Fibroblast of skin of abdomen (primary cell): ENCODE results near the gene EPN1. TPM values are rescaled to one million over a fixed set of nuclear protein-coding genes. Genes with fewer than 3 reads are reported as not detected.
A peak's percentile ranks its signal among the peaks of the same experiment; 100 is the strongest.

ENCODE experiments used
- DNase-seq: peaks from one replicate; pipeline ENCODE4 v3.0.0-alpha.2; 2013
- polyA plus RNA-seq, 2 experiments: library from polyadenylated mRNA; unstranded; fragments of 120-200 nt; gene quantifications; one replicate each; pipeline ENCODE4 v1.2.1, GENCODE V29; 2013; ENCODE audit not compliant: insufficient read length in 2 of 2

EPN1 gene
- 175 TPM for polyA plus RNA-seq (2013, experiment 1 of 2; ENCODE audit: insufficient read length)
- polyA plus RNA-seq (2013, experiment 2 of 2; ENCODE audit: insufficient read length), result 196 TPM

DNA sequence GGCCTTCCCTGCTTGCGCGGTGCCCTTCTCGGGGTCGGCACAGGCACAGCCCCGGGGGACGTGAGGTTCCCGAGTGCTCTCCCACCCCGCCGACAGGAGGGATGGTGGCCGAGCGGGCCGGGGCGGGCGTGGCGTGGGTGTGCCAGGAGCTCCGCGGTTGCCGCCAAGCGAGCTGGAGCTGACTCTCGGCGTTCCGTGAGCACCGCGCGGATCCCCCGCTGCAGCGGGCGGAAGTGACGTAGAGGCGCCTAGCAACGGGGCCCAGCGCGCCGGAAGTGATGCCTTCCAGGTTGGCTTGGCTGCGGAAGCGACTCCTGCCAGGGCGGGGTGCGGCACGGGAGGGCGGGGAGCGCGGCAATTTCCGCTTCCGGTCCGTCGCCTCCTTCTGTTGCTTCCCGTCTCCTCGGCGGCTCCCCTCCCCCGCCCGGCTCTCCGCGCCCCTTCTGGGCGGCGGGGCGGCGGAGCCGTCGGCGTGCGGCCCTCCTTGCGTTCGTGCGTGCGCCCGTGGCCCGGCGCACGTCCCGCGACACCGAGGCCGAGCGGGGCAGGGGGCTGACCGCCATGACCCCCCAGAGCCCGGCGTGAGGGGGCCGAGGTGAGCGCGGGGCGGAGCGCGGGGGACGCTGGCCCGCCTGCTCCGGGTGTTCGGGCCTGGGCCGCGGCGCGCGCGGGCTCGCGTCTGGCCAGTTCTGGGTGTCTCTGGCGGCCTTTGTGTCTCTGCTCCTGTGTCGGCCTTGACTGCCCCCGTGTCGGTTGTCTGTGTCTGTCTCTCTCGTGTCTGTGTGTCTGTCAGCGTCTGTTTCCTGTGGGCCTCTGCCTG is at the start of gene EPN1:
Gene EPN1 (plus strand): TSS at position 386 of the 820 bp plus-strand sequence. CDS start 3,402 bp downstream, outside the sequence.
- DNase-seq, result peak; percentile 97

DNA sequence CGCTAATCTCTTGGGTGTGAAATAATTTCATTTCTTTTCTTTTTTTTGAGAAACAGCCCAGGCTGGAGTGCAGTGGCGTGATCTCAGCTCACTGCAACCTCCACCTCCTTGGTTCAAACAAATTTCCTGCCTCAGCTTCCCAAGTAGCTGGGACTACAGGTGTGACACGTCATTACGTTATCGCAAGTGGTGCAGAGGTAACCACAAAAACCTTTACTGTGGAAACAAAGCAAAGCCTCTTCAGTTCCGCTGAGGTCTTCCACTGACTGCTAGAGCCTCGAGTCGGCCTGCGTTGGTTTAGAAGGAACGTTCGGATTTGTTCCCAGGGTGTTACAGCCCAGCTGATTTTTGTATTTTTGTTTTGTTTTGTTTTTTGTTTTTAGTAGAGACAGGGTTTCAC is 48.7 kb upstream of the EPN1 start:
- DNase-seq, result no peak

DNA sequence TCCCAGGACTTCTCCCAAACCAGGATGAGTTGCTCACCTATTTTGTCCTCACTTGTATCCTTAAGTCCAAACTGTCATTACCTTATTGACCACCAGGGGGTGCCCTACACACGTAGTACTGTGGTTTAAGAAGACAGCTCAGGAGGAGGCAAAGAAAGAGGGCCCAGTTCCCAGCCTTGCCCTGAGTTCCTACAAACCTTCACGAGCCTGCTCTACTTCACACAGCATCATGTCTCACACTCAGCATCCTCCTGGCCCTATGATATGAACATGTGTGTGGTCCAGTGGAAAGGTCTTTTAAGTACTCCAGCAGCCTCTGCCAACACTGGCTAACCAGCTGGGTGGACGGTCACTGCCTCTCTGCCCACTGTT is 42.6 kb upstream of the EPN1 start:
- DNase-seq, result peak; percentile 89

DNA sequence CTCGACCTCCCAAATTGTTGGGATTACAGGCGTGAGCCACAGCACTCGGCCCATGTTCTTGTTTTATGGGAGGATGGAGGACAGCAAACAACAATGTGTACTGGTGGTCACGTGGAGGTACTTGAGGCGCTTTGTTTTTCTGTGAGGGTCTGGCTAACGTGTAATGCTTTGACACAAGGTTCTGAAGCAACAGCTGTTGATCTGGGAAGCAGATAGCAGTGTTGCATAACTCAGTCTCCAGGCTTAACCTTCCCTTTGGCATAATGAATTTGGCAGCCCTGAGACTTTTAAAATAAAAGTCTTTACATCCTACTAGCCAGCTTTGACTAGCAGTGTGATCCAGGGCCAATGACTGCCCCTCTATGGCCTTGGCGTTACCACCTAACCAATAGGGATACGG is 41.2 kb upstream of the EPN1 start:
- no peak for DNase-seq

DNA sequence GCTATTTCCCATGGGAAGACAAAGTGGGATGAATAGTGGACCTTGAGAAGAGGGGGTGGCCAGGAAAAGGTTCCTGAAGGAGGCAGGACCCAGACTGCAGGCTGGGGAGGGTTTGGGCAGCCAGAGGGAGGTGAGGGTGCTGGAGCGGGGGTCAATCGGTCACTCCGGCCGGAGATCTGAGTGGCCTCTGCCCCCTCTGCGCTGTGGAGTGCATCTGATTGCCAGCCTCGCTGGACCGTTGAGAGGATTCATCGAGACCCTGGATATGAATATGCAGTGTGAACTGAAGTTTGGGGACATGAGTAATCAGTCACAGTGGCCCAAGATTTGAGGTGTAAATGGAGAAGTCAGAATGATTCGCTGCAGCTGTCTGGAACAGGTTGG is 39.7 kb upstream of the EPN1 start:
- DNase-seq, result no peak

DNA sequence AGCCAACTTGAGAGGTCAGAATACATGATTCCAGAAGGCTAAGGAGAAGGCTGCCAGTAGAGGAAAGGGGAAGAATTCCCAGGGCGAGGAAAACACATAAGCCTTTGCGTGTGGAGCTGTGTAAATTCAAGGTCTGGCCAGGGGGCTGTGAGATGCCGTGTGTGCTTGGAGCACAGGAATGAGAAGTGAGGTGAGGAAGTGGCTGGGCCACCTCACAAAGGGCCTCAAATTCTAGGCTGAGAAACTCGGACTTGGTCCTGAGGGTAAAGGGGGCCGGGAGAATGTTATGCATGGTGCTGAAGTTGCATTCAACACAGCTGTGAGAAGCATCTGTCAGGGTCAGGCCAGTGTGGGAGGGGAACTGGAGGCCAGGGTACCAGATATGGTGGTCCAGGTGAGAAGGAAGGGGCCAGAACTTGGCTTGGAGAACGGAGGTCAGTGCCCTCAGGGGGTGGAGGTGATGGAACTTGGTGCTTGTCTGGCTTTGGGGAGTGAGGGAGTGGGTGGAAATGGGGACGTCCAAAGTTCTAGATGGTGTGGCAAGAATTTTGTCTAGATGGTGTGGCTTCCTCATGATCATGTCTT is 39.1 kb upstream of the EPN1 start:
- DNase-seq, result no peak

DNA sequence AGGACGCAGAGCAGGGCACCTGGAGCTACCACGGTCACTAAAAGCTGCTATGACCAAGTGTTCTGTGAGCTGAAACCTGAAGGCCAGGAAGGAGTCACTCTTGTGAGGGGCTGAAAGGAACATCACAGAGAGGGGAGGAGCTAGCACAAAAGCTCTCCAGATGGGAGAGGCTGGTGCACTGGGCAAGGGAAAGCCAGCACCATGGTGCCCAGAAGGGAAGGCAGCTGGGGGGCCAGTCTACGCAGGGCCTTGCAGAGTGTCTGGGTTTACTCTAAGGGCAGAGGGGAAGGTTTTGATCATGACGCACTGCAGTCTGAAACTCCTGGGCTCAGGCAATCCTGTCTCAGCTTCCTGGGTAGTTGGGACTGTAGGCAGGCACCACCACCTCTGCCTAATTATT is 38.3 kb upstream of the EPN1 start:
- no peak for DNase-seq

DNA sequence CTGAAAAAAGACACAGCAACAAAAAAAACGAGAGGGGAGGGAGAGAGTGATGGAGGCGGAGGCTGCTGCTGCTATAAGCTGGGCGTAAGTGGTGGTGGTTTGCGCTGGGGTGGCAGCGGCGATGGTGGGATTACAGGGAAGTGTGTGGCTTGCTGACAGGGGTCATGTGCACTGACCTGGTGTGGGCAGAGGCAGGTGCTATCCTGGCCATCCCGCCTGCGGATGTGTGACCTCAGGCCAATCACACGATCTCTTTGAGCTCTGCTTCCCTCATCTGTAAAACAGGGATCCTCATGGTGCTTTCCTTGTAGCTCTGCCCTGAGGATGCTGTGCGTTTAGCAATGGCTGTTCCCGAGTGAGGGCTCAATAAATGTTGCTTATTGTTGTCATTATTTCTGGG is 37.5 kb upstream of the EPN1 start:
- DNase-seq, result no peak

DNA sequence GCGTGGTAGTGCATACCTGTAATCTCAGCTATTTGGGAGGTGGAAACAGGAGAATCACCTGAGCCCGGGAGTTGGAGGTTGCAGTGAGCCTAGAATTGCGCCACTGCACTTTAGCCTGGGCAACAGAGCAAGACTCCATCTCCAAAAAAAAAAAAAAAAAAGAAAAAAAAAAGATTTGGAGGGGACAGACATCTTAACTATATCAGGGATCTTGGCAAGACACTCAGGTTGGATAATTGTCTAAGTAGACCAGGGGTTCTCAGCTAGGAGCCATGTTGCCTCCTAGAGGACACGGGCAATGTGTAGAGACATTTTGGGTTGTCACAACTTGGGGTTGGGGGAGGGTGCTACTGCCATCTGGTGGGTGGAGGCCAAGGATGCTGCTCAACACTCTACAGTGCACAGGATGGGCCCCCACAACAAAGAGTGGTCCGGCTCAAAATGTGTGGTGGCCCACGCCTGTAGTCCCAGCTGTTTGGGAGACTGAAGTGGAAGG is 36.1 kb upstream of the EPN1 start:
- DNase-seq, result peak; percentile 40

DNA sequence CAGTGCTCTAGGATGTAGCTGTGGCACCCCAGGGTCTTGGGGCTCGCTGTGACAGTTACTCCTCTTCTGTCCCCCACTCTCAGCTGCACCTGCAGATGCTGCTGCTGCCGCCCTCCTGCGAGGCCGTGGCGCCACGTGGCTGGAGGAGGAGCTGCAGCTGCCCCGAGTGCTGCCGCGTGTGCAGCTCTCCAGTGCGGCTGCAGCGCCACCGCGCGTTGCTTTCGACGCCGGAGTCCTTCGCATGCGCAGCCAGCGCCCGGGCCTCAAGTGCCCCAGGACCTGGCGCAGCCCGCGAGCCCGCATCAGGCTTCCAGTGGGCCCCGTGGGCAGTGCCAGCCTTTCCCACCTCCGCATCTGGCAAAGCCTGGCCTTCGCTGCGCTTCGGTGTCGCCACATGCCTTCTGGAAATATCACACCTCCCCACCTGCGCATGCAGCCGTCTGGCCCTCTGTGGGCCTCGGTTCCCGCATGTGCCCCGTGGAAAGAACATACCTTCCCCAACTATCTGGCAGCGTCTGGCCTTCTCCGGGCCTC is 34.9 kb upstream of the EPN1 start:
- DNase-seq, result peak; percentile 75

DNA sequence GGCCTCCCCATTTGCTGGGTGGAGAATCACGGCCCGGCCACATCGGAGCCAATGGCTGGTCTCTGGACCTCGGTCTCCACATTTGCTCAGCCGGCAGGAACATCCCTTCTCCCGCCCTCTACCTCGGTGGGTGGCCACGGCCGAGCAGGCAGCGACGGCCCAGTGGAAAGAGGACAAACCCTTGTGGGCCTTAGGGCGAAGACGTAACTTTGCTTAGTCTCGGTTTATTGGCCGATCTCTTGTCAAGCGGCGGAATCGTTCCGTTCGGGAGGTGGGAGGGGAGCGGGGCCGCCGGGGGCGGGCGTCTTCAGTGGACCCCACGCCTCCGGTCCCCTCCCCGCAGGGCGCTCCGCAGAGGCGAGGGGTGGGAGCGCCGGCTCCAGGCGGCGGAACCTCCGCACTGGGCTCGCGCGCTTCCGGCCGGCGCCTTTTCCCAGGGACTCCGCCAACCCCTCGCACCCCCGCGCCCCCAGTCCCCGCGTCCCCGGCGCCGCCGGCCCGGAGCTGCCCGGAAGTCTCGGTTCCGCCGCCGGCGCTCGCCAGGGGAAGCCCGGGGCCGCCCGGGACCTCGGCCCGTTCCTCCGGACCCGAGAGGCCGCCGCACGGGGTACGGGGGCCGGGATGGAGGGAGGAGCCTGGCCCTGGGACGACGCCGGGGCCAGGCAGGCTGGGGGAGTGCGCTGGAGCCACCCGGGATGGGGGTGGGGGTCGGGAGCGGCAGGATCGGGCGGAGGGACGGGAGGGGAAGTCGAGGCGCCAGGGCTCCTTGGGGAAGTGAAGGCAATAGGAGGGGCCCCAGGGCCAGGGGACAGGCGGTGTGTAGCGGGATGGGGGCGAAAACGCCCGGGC is 34.2 kb upstream of the EPN1 start, which contains the start of gene ZNF580:
Gene ZNF580 (plus strand): TSS at position 426 of the 849 bp plus-strand sequence. CDS start 1,507 bp downstream, outside the sequence.
- peak; percentile 84 for DNase-seq

DNA sequence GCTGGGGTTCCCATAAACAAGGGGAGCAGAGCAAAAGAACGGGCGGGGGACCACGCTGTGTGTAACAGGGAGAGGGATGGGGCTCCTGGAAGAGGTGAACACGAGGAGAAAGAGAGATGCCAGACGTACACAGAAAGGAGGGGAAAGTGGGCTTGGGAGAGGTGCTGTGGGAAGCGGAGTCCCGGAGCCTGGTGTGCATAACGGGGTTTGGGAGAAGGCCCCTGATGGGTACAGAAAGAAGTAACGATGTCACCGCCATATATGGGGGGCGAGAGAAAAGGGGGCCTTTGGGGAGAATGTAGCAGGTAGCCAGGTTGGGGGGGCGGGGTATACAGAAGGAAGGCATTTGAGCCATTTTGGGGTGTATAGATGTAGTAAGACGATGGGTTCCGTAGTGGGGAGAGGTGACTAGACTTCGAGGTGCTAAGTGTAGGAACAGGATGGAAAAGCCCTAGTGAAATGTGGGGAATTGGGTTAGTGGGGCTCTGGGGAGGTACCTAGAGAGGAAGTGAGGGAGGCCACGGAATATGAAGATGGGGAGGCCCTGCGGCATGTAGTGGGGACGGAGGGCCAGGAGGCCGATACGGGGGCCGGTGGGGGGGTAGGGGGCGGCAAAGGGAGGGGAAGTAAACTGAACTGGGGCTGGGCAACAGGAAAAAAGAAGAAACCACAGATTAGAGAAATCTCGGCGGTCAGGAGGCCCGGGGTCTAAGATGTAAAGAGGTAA is 33.4 kb upstream of the EPN1 start:
- DNase-seq, result peak; percentile 18

DNA sequence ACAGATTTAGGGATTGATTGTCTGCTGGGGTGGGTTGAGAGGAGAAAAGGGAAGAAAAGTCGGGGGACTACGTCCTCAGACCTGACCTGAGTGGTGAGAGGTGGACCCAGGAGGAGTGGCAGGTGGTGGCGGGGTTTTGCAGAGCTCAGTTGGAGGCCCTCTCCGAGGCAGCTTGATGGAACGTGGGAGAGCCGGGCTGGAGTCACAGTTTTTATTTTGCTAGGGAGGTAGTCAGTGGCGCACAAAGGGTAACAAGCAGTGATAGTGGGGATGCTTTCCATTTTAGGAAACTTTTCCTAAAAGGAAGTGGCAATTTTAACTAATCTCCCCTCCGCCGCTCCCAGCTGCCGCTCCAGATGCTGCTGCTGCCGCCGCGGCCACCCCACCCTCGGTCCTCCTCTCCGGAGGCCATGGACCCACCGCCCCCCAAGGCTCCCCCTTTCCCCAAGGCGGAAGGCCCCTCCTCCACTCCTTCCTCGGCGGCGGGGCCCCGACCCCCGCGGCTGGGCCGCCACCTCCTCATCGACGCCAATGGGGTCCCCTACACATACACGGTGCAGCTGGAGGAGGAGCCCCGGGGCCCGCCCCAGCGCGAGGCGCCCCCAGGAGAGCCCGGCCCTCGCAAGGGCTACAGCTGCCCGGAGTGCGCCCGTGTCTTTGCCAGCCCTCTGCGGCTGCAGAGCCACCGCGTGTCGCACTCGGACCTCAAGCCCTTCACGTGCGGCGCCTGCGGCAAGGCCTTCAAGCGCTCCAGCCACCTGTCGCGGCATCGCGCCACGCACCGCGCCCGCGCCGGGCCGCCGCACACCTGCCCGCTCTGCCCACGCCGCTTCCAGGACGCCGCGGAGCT is 32.6 kb upstream of the EPN1 start:
- DNase-seq, result no peak

DNA sequence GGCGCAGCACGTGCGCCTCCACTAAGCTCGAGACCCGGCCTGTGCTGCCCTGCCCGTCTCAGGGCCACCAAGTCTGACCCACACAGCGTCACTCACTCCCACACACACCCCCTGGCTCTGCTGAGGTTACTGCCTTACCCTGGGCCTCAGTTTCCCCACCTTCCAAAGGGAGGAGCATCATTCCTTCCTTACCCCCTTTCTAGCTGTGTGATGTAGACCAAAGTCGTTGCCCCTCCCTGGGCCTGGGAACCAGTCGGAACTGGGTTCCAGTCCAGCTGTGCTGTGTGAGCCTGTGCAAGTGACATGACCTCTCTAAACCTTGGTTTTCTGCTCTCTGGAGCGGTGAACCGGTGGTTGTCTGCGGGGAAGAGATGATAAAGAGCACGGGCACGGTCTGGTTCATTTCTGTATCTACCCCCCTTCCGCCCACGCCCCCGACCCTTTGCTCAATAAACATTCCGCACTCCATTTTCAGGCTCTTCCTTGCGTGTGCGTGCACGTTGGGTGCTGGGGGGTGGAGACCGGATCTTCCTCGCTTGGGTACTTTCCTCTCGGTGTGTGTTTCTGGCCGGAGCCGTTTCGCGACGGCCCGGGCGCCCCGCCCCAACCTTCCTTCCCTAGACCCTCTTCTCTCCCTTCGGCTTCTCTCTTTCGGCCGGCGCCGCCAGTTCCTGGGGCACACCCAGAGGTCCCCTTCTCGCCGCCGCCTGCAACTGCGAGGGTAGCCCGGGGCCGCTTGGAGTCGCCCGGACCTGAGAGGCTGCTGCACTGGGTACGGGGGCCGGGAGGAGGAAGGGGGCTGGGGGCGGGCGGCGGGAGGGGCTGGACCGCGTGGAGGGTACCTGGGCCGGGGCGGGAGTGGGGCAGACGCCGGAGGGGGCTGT is 31.8 kb upstream of the EPN1 start, which contains the start of gene ZNF581:
Gene ZNF581 (plus strand): TSS at position 647 of the 884 bp plus-strand sequence. CDS start 923 bp downstream, outside the sequence.
- peak; percentile 70 for DNase-seq

DNA sequence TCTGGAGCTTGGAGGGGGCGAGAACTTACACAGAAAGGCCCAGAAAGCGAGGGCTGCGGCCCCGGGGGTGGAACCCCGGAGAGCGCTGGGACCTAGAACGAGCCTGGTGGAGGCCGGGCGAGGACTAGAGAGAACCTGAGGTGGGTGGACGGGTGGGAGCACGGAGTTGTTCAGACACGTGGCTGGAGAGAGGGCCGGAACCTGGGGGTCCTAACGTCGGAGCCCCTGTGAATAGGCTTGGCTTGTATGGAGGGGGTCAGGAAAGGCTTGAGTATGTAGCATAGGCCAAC is 31.2 kb upstream of the EPN1 start:
- no peak for DNase-seq

DNA sequence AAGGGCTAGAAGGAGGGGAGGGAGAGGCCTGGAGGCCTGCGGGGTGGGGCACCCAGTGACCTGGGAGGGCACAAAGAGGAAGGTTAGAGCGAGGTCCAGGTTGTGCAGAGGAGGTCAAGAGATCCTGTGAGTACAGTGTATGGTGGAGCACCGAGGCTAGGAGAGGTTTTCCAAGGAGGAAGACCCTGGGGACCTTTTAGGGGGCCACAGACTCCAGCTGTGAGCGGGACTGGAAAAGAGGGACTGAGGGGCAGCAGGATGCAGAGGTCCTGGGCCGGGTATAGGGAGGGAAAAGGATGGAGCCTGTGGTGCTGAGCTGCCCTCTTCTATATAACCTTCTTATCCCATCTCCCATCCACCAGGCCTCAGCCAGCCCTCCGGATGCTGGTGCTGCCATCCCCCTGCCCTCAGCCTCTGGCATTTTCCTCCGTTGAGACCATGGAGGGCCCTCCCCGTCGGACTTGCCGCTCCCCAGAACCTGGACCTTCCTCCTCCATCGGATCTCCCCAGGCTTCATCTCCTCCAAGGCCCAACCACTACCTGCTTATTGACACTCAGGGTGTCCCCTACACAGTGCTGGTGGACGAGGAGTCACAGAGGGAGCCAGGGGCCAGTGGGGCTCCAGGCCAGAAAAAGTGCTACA is 30.7 kb upstream of the EPN1 start:
- no peak for DNase-seq

DNA sequence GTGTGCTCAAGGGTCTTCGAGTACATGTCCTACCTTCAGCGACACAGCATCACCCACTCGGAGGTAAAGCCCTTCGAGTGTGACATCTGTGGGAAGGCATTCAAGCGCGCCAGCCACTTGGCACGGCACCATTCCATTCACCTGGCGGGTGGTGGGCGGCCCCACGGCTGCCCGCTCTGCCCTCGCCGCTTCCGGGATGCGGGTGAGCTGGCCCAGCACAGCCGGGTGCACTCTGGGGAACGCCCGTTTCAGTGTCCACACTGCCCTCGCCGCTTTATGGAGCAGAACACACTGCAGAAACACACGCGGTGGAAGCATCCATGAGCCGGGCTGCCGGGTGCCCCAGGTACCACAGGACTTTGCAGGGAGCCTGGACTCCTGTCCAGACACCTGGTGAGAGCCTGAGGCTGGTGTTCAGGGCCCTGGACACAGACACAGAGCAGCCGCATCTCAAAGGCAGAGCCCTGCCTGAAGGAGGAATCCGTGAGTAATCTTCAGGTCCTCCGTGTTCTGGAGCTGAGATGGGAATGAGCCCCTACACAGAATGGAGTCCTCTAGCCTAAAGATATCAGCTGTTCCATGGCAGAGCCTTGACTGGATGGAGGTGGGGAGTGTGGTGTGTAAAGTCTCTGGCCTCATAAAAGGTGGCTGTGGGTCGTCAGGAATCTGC is 30.0 kb upstream of the EPN1 start:
- DNase-seq, result no peak

DNA sequence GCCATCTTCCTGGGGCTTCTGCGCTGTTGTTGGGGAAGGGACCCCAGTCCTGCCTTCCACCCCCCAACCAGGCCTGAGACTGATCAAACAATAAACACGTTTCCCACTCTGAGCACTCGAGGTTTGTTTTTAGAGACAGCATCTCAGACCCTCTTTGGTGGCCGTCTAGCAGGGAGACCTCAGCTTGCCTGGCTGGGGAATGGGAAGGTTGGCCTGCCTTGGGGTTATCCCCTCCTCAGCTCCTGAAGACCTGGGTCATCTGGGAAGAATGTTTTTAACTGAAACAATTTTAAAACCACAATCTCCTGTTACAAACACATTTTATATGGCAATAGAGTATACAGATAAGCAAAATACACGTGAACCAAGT is 29.5 kb upstream of the EPN1 start:
- DNase-seq, result no peak
